GM18870 (cell line): ENCODE measurements around the gene C2.
A peak's percentile ranks its signal among the peaks of the same experiment; 100 is the strongest.

Experiments
- ATAC-seq: cut with Tn5 transposase; IDR thresholded peaks from one replicate; pipeline ENCODE4 v1.9.1; 2021; ENCODE audit warnings: moderate library complexity; ENCODE audit not compliant: unreplicated experiment

The C2 gene

GRCh38 chr6:31952890-31953289 is 25.4 kb downstream of the C2 start:
- ATAC-seq, result no peak

- no peak for ATAC-seq
Measured at GRCh38 chr6:31954511-31954910, 27.0 kb downstream of the C2 start.

- no peak for ATAC-seq
Measured at GRCh38 chr6:31956796-31957195, 29.3 kb downstream of the C2 start.

DNA sequence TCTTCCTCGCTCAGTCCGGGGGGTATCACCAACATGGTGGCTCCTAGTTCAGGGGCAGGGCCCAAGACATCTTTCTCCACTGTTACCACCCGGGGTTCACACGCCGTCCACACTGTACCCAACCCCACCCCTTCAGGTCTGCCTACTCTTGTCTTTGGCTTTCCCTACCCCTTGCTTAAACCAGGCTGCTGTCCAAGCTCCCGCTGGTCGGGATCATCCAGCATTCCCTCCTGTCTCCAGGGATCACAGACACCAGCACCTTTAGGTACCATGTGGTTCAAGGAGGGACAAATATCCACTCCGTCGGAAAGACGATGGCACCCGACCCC is 30.9 kb downstream of the C2 start:
- no peak for ATAC-seq

DNA sequence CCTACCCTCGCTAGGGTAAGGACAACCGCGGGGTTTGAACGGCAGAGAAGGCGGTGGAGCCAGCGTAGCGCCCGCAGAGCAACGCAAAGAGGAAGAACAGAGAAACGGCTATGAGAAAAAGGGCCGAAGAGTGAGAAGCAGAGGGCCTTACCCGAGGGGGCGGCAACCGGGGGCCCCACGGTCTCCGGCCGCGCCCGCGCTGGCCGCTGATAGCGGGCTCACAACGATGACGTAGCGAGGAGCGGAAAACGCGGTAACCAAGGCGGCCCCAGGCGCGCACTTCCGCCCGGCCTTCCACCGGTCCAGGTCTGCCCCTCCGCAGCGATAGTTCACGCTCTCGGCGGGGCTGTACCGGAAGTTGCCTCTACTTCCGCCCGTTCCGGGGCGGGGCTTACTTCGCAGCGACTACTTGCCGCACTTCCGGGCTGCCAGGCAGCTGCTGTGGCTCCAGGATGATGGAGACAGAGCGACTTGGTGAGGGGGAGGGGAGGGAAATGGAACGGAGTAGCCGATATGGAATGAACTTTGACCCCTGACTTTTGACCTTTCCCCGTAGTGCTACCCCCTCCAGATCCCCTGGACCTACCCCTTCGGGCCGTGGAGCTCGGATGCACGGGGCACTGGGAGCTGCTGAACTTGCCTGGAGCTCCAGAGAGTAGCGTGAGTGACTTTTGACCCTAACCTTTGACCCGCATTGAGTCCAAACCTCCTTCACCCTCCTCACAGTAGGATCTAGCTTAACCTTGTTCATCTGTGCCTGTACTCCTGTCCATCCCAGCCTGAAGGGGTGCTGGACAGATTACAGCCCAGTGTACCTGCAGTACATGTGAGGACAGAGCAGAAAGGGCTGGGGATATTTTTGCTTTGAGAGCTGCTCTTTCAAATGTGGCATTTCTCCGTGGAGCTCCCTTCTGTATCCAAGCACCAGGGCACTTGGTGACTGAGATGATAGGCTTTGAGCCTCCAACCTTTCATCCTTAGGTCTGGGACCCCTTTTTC is 31.5 kb downstream of the C2 start, which contains the start of the genes NELFE and SKIC2:
TSS of gene NELFE (minus strand) at position 231 of the 999 bp plus-strand sequence. CDS start 525 bp downstream, outside the sequence.
TSS of gene SKIC2 (plus strand) at position 435 of the 999 bp plus-strand sequence. CDS start at position 453, 18 bp downstream.
- ATAC-seq, result peak; percentile 79

- no peak for ATAC-seq
Measured at GRCh38 chr6:31961616-31962015, 34.1 kb downstream of the C2 start.

GRCh38 chr6:31963921-31964320 is 36.4 kb downstream of the C2 start:
- ATAC-seq, result no peak

DNA sequence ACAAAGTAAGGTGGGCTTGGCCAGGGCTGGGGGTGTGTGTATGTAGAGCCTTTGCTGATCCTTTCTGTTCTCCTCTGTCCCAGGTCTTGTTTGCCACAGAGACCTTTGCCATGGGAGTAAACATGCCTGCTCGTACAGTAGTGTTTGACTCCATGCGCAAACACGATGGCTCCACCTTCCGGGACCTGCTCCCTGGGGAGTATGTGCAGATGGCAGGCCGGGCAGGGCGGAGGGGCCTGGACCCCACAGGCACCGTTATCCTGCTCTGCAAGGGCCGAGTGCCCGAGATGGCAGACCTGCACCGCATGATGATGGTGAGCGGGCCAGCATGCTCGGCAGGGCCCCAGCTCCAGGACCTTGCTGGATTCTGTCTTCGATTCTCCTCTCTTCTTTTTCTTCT is 38.2 kb downstream of the C2 start:
- no peak for ATAC-seq

- no peak for ATAC-seq
Measured at GRCh38 chr6:31966506-31966905, 39.0 kb downstream of the C2 start.

DNA sequence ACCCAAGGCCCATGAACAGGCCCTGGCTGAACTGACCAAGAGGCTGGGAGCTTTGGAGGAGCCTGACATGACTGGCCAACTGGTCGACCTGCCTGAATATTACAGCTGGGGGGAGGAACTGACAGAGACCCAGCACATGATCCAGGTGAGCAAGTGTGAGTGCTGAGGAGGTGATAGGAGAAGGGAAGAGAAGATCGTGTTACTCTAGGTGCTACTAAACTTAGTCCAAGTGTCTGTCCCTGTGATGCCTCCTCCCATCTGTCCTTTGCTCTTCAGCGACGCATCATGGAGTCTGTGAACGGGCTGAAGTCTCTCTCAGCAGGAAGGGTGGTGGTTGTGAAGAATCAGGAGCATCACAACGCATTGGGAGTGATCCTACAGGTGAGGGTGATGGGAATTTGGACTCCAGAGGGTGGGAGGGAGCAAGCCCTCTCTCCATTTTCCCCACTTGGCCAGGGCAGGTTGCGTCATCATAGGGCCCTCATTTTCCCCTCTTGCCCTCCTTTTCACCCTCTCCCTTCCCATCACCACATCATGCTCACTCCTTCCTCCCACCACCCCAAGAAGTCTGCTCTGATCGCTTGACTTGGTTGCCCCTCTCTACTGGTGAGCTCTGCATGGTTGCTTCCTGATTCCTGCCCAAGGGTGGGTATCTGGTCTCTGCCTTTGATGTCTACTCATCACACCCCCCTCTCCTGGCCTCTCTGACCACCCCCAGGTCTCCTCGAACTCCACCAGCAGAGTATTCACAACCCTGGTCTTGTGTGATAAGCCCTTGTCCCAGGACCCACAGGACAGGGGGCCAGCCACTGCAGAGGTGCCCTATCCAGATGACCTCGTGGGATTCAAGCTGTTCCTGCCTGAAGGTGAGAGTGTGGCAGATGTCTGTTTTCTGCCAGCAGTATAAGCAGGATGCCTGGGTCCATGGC is 39.7 kb downstream of the C2 start:
- no peak for ATAC-seq

DNA sequence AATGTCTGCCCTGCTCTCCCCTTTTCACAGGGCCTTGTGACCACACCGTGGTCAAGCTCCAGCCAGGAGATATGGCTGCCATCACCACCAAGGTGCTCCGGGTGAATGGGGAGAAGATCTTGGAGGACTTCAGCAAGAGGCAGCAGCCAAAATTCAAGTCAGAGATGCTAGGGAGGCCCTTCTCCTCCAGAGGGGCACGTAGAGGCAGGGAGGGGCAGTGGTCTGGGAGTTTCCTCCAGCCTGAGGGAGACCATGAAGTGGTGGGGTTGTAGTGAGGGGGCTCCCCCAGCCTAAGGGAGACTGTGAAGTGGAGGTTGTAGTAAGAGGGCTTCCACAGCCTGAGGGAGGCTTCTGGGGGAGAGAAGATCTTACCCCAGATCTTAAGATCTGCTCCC is 40.4 kb downstream of the C2 start:
- no peak for ATAC-seq

- ATAC-seq, result no peak
Measured at GRCh38 chr6:31968326-31968725, 40.8 kb downstream of the C2 start.

GRCh38 chr6:31968791-31969711 is 41.5 kb downstream of the C2 start:
- no peak for ATAC-seq

GRCh38 chr6:31969712-31970603 is 42.4 kb downstream of the C2 start:
- no peak for ATAC-seq

GRCh38 chr6:31970604-31971271 is 43.2 kb downstream of the C2 start:
- ATAC-seq, result no peak

- ATAC-seq, result no peak
Measured at GRCh38 chr6:31971279-31971992, 43.9 kb downstream of the C2 start.

- peak; percentile 76 for ATAC-seq
Measured at GRCh38 chr6:31971993-31972708, 44.6 kb downstream of the C2 start, which contains the start of gene DXO. TSS of gene DXO (minus strand) at chr6:31972138. CDS start at chr6:31971675, 463 bp downstream.
